ENCODE data around the gene OXA1L.

GRCh38 chr14:22739423-22739822, 27.1 kb upstream of the OXA1L start:
- TF ChIP-seq POLR2AphosphoS5 (IDR thresholded peaks at IDR 0.05; ENCODE audit: low read depth, low read length) (no peak), CTCF (IDR thresholded peaks at IDR 0.05) (no peak), TCF7L2 (IDR thresholded peaks at IDR 0.05; ENCODE audit: low read depth, low read length) (no peak), SIN3A (IDR thresholded peaks at IDR 0.05; ENCODE audit: borderline replicate concordance, insufficient read depth, low read depth, low read length) (no peak)

All from Panc1 (cell line).